Stomach (tissue), 9 donors: ENCODE data around the gene FHAD1. TPM values are rescaled to one million over a fixed set of nuclear protein-coding genes. Genes with fewer than 3 reads are reported as not detected.
"Not testable (repeated sequence)": the region's sequence is repeated elsewhere in the genome, so short reads cannot be mapped to it uniquely, and the experiment has no call there.

Source experiments
- DNase-seq, 2 donors: peaks; one replicate each; pipeline versions ENCODE4 v3.0.0 to v3.0.0-alpha.2; 2013 to 2019
- H3K27ac ChIP-seq, 5 donors: fragments of 200-600 bp in 4 of 5; sonication (generic) in 4 of 5; one replicate each; pipeline ENCODE4 v1.5.1; 2013 to 2019; ENCODE audit warnings: mild to moderate bottlenecking in 1 of 5, moderate library complexity in 1 of 5
- H3K27me3 ChIP-seq, 3 donors: fragments of 200-600 bp; sonication (generic); one replicate each; pipeline ENCODE4 v1.5.1; 2017 to 2019; ENCODE audit warnings: mixed run types in 1 of 3
- H3K36me3 ChIP-seq, 4 donors: fragments of 200-600 bp; sonication (generic); 1 replicate in 3 of 4; 2 replicates in 1 of 4; pipeline ENCODE4 v1.5.1; 2016 to 2019
- H3K4me1 ChIP-seq, 4 donors: fragments of 200-600 bp; sonication (generic); one replicate each; pipeline ENCODE4 v1.5.1; 2016 to 2019
- H3K4me3 ChIP-seq, 4 donors: fragments of 200-600 bp; sonication (generic) in 3 of 4; one replicate each; pipeline ENCODE4 v1.5.1; 2016 to 2019; ENCODE audit warnings: mild to moderate bottlenecking in 1 of 4
- H3K9me3 ChIP-seq, 4 donors: fragments of 200-600 bp; sonication (generic); one replicate each; pipeline ENCODE4 v1.5.1; 2016 to 2019
- CTCF ChIP-seq, 7 experiments: fragments of 450-650 bp in 4 of 7; fragments of 200-600 bp in 3 of 7; sonication (generic) in 3 of 7; IDR thresholded peaks; one replicate each; pipeline ENCODE4 v1.5.1; 2016 to 2019; ENCODE audit warnings: antibody characterized with exemption in 7 of 7, control low read depth in 2 of 7, mild to moderate bottlenecking in 1 of 7
- EP300 ChIP-seq: sonication (generic); formaldehyde crosslinking; IDR thresholded peaks from one replicate; pipeline ENCODE4 v1.6.1; 2017; ENCODE audit warnings: antibody characterized with exemption
- POLR2A ChIP-seq, 4 donors: fragments of 450-650 bp; IDR thresholded peaks; one replicate each; pipeline ENCODE4 v1.6.1; 2016; ENCODE audit warnings: antibody characterized with exemption in 4 of 4, control low read depth in 2 of 4, mild to moderate bottlenecking in 1 of 4, moderate library complexity in 1 of 4
- POLR2AphosphoS5 ChIP-seq, 3 donors: sonication (generic); formaldehyde crosslinking; IDR thresholded peaks; one replicate each; pipeline ENCODE4 v1.6.1; 2016; ENCODE audit warnings: antibody characterized with exemption in 3 of 3
- WGBS, 5 donors: extraction: QIAGEN DNeasy Blood & Tissue Kit in 3 of 5; methylation state at CpG; one replicate each; pipeline versions ENCODE4 v1.1.5 to v1.1.7; 2013 to 2018; 5-methylcytosine and 5-hydroxymethylcytosine counted together
- intact Hi-C: fragments of 100-400 bp; cut with DNase I; formaldehyde crosslinking; loops from one replicate; pipeline ENCODE4 v1.15.1; 2023; ENCODE audit warnings: low total_unique reads
- polyA plus RNA-seq, 3 donors: library from polyadenylated mRNA; stranded (reverse); fragments of 200-250 nt; gene quantifications; one replicate each; pipeline ENCODE4 v1.2.3, GENCODE V29; 2013
- total RNA-seq, 5 donors: library from RNA; depleted of rRNA; stranded (reverse); fragments of >200 nt; gene quantifications; one replicate each; pipeline versions ENCODE4 v1.1.0 to v1.2.3, GENCODE V29; 2014 to 2016
- donor health status: healthy with polysubstance abuse.
- donor health status: Bipolar disorder and iron deficiency.
- donor health status: healthy.

The FHAD1 gene
- total and polyA plus RNA-seq, 8 donors = 0.38 to 5.1 (median 1.4) TPM; not detected in 2

DNA sequence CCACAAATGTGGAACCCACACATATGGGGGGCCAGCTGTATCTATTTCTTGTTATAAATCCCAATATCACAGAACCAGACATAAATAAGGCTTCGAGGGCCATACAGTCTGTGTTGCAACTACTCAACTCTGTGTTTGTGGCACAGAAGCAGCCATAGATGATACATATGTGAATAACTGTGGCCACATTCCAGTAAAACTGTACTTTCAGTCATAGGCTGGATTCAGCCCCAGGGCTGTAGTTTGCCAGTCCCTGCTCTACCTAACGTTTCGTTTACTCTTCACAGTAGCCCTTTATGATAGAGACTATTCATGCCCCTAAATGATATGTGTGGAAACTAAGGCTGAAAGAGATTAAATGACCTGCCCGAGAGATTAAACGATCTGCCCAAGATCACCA, 48.7 kb downstream of the FHAD1 start:
- H3K9me3 ChIP-seq = peaks cover 0 to 5% (median 0%) of the 10 kb centered on the region in 4 donors
- 49 to 64% (median 54%) methylated on average over 5 of the region's 5 CpGs for WGBS, 5 donors
- no peaks in the 10 kb centered on the region for H3K36me3 ChIP-seq
- TF ChIP-seq POLR2A (IDR thresholded peaks at IDR 0.05) (no peak), POLR2AphosphoS5 (IDR thresholded peaks at IDR 0.05) (no peak), CTCF (IDR thresholded peaks at IDR 0.05) (no peak), EP300 (no peak)
- no peaks in the 10 kb centered on the region for H3K4me1 ChIP-seq
- H3K27me3 ChIP-seq = no peaks in the 10 kb centered on the region
- no peak overlapping the region for H3K4me3 ChIP-seq
- intact Hi-C loops = no loop called here
- no peak overlapping the region for H3K27ac ChIP-seq
- DNase-seq = no peak

DNA sequence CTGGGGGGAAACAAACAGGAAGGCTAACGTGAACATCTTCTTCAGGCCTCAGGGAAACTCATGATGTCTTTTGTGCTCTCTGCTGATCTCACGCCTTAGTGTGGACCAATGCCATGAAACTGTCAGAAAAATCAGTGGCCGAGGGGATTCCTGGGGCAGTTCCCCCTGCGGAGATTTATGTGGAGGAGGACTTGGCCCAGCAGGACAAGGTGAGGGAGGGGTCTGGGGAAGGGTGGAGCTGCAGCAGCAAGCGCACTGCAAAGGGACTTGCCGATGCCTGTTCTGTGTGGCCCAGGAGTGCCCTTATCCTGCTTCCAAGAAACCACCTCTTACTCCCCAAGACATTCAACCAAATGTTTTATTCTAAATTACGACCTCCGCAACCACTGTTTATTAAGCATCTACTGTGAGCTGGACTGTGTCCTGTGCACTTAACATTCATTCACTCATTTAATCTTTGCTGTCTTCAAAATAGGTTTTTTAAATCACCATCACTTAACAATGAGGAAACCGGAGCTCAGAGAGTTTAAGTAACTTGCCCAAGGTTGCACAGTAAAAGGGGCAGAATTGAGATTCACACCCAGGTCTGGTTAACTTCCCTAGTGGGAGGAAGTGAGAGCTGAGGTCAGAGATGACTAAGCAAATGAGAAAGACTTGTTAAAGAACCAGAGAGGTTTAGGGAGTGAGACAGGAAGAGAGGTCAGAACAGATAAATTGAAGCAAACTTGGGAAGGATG, 49.7 kb downstream of the FHAD1 start:
- Histone ChIP-seq H3K4me3 (no peak overlapping the region), H3K27ac (no peak overlapping the region), H3K4me1 (no peaks in the 10 kb centered on the region), H3K27me3 (no peaks in the 10 kb centered on the region), H3K36me3 (no peaks in the 10 kb centered on the region), H3K9me3 (peaks cover 0 to 5% (median 0%) of the 10 kb centered on the region in 4 donors)
- 76 to 90% (median 84%) methylated on average over 9 of the region's 9 CpGs for WGBS, 5 donors
- intact Hi-C loops = no loop called here
- no peak for TF ChIP-seq EP300
- no peak for TF ChIP-seq CTCF (IDR thresholded peaks at IDR 0.05)
- TF ChIP-seq POLR2AphosphoS5 (IDR thresholded peaks at IDR 0.05) = no peak
- no peak for TF ChIP-seq POLR2A (IDR thresholded peaks at IDR 0.05)
- DNase-seq = no peak

DNA sequence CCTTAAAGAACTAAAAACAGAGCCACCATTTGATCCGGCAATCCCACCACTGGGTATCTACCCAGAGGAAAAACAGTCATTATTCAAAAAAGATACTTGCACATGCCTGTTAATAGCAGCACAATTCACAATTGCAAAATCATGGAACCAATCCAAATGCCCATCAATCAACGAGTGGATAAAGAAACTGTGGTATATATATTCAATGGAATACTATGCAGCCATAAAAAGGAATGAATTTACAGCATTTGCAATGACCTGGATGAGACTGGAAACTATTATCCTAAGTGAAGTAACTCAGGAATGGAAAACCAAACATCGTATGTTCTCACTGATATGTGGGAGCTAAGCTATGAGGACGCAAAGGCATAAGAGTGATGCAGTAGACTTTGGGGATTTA, 51.0 kb downstream of the FHAD1 start:
- H3K4me3 ChIP-seq, H3K4me1 ChIP-seq, H3K27me3 ChIP-seq, H3K36me3 ChIP-seq, H3K9me3 ChIP-seq, H3K27ac ChIP-seq, DNase-seq, intact Hi-C loops: not testable (repeated sequence)
- 93 to 97% (median 97%) methylated on average over 4 of the region's 4 CpGs for WGBS, 5 donors

- H3K36me3 ChIP-seq = no peaks in the 10 kb centered on the region
- no peak overlapping the region for H3K27ac ChIP-seq
- intact Hi-C loops = no loop called here
- peaks cover 0 to 1% (median 0%) of the 10 kb centered on the region in 4 donors for H3K4me1 ChIP-seq
- no peak for DNase-seq
- H3K9me3 ChIP-seq = peaks cover 0 to 5% (median 0%) of the 10 kb centered on the region in 4 donors
- WGBS, 5 donors = 52 to 100% (median 93%) methylated on average over 1 of the region's 1 CpG
- TF ChIP-seq POLR2AphosphoS5 (IDR thresholded peaks at IDR 0.05) = no peak
- no peak for TF ChIP-seq POLR2A (IDR thresholded peaks at IDR 0.05)
- TF ChIP-seq EP300 = no peak
- TF ChIP-seq CTCF (IDR thresholded peaks at IDR 0.05) = no peak
- H3K27me3 ChIP-seq = no peaks in the 10 kb centered on the region
- H3K4me3 ChIP-seq = no peak overlapping the region
These were observed 52.2 kb downstream of the FHAD1 start for GRCh38 chr1:15299179-15299578.

DNA sequence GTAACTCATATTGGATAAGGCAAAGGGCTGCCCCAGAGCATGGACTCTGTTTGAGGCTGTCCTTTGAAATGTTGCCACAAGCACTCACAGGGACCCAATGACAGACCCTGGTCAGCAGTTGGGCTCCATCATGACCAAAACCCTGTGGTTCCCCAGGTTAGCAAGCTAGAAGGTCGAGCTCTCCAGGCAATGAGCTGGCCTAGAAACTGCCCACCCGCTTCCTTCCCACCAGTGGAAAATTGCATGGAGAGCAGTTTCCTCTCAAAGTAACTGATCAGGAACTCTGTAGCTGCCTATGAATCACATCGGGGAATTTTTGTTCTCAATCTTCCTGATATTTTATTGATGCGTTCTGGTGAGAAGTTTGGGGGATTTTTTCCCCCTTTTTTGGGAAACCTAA, 52.8 kb downstream of the FHAD1 start:
- intact Hi-C loops = loop anchor here (10.0 kb wide), 1 partner anchor 175 kb away; no protein-coding TSS in a partner anchor
- TF ChIP-seq POLR2A (IDR thresholded peaks at IDR 0.05) (no peak), CTCF (IDR thresholded peaks at IDR 0.05) (no peak), POLR2AphosphoS5 (IDR thresholded peaks at IDR 0.05) (no peak)
- WGBS, 5 donors = 77 to 87% (median 83%) methylated on average over 4 of the region's 4 CpGs

More for the DNA sequence above, 52.8 kb downstream of the FHAD1 start:
- H3K9me3 ChIP-seq = peaks cover 0 to 5% (median 0%) of the 10 kb centered on the region in 4 donors
- H3K4me1 ChIP-seq = peaks cover 0 to 7% (median 4%) of the 10 kb centered on the region in 4 donors
- DNase-seq = no peak
- H3K27ac ChIP-seq = no peak overlapping the region
- H3K4me3 ChIP-seq = no peak overlapping the region
- no peaks in the 10 kb centered on the region for H3K27me3 ChIP-seq
- no peaks in the 10 kb centered on the region for H3K36me3 ChIP-seq
